22Rv1 (cell line): ENCODE measurements around the gene WWP2.
"Not testable (repeated sequence)": the region's sequence is repeated elsewhere in the genome, so short reads cannot be mapped to it uniquely, and the experiment has no call there.

Experiments used
- CTCF ChIP-seq: fragments of 450-650 bp; IDR thresholded peaks from 2 replicates; pipeline ENCODE4 v1.5.1; 2017; ENCODE audit warnings: mild to moderate bottlenecking
- ZFX ChIP-seq: fragments of 450-650 bp; IDR thresholded peaks from 2 replicates; pipeline ENCODE4 v1.6.1; 2017; ENCODE audit warnings: antibody characterized with exemption, borderline replicate concordance

- not testable (repeated sequence) for TF ChIP-seq CTCF, ZFX
Observed at GRCh38 chr16:69791391-69791847, 29.3 kb downstream of the WWP2 start.
